Epithelial cell of esophagus (primary cell): ENCODE results near the gene DHRS12.

Experiments used
- DNase-seq: peaks from one replicate; pipeline ENCODE4 v3.0.0; 2010; ENCODE audit warnings: low read depth
- H3K4me3 ChIP-seq: 2 replicates; pipeline ENCODE4 v1.5.1; 2011; ENCODE audit warnings: mild to moderate bottlenecking, low read length, control low read depth
- CTCF ChIP-seq: IDR thresholded peaks from 2 replicates; pipeline ENCODE4 v1.5.1; 2011; ENCODE audit warnings: low read depth, mild to moderate bottlenecking, low read length, control low read depth, inconsistent platforms; ENCODE audit not compliant: insufficient read depth; ENCODE audit errors: missing control alignments

DHRS12 gene

GRCh38 chr13:51759240-51759639 is 44.7 kb downstream of the DHRS12 start:
- no peak for TF ChIP-seq CTCF
- DNase-seq = peak; percentile 39
- no peak overlapping the region for H3K4me3 ChIP-seq

GRCh38 chr13:51758691-51759090 is 45.3 kb downstream of the DHRS12 start:
- TF ChIP-seq CTCF = no peak
- no peak overlapping the region for H3K4me3 ChIP-seq
- no peak for DNase-seq

GRCh38 chr13:51756651-51757050 is 47.3 kb downstream of the DHRS12 start:
- no peak for DNase-seq
- TF ChIP-seq CTCF = no peak
- H3K4me3 ChIP-seq = no peak overlapping the region

- H3K4me3 ChIP-seq = no peak overlapping the region
- no peak for TF ChIP-seq CTCF
These were observed 56.2 kb downstream of the DHRS12 start for GRCh38 chr13:51747438-51748434.

GRCh38 chr13:51746802-51747201 is 57.2 kb downstream of the DHRS12 start:
- H3K4me3 ChIP-seq = no peak overlapping the region
- no peak for DNase-seq
- no peak for TF ChIP-seq CTCF

More at GRCh38 chr13:51747438-51748434, 56.2 kb downstream of the DHRS12 start:
- no peak for DNase-seq

- no peak for TF ChIP-seq CTCF
- no peak overlapping the region for H3K4me3 ChIP-seq
- no peak for DNase-seq
These were observed 58.7 kb downstream of the DHRS12 start for GRCh38 chr13:51745243-51745642.
